Right ventricle myocardium superior (tissue), 1 donor: ENCODE measurements around the gene ZMYND19. TPM values are rescaled to one million over a fixed set of nuclear protein-coding genes. Genes with fewer than 3 reads are reported as not detected.
"Not testable (repeated sequence)": the region's sequence is repeated elsewhere in the genome, so short reads cannot be mapped to it uniquely, and the experiment has no call there.

Source experiments
- ATAC-seq: fragments of 200-7000 bp; cut with Tn5 transposase; one replicate; pipeline ENCODE4 v1.9.1; 2020; ENCODE audit warnings: mild to moderate bottlenecking; ENCODE audit not compliant: poor library complexity
- DNase-seq: peaks from one replicate; pipeline ENCODE4 v3.0.0-alpha.2; 2020
- intact Hi-C: fragments of 100-400 bp; cut with DNase I; formaldehyde crosslinking; loops from one replicate; pipeline ENCODE4 v1.11.2; 2022
- total RNA-seq: library from RNA; stranded (reverse); fragmentation: NEBNext Ultra II Directional; extraction: Animal tissue kit (Norgen Biotek cat#: 25700); gene quantifications from one replicate; pipeline ENCODE4 v1.2.1, GENCODE V29; 2021
- donor health status: DM: no; HTN: yes; CAD: no; lungs with severe emphysema.

The ZMYND19 gene
- total RNA-seq, 1 donor from 2014 or later = 12.0 TPM

GRCh38 chr9:137544176-137544760 is 46.0 kb downstream of the ZMYND19 start:
- no peak for DNase-seq
- peak; percentile 15 for ATAC-seq
- intact Hi-C loops = no loop called here

GRCh38 chr9:137543237-137543963 is 46.9 kb downstream of the ZMYND19 start:
- intact Hi-C loops = no loop called here
- DNase-seq = no peak
- no peak for ATAC-seq

- no peak for ATAC-seq
- intact Hi-C loops = no loop called here
- DNase-seq = no peak
Measured at GRCh38 chr9:137542486-137542885, 47.8 kb downstream of the ZMYND19 start.

GRCh38 chr9:137540536-137540935 is 49.8 kb downstream of the ZMYND19 start:
- DNase-seq (no peak), ATAC-seq (no peak)
- intact Hi-C loops = no loop called here

DNA sequence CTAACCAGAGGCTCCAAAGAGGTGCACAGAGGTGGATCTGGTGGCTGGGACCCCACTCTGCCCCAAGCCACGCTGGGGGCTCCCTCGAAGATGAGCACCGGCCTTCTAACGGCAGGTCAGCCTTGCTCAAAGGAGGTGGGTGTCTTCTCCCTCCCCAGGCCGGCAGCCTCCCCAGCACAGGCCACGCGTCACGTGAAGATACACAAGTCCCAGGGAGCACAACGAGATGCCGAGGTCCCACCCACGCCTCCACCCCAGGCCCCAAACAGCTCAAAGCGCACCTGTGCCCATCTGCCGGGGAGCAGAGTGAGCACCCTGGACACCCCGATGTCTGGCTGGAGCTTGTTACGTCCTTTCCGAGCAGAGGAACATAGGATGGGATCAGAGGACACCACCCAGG is 52.3 kb downstream of the ZMYND19 start:
- ATAC-seq = no peak
- intact Hi-C loops = no loop called here
- no peak for DNase-seq

DNA sequence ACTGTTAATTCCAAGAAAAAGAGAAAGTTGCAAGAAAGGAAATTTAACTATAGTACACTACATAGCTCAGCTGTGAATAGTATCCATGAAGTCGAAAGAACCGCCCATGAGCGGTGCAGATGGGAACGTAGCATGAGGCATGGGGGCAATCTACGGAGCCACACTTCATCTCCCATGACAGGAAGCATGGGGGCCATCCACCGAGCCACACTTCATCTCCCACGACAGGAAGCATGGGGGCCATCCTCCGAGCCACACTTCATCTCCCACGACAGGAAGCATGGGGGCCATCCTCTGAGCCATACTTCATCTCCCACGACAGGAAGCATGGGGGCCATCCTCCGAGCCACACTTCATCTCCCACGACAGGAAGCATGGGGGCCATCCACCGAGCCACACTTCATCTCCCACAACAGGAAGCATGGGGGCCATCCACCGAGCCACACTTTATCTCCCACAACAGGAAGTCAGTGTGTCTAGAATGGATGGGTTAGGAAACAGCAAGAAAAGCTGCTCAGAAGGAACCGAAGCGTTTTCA is 53.6 kb downstream of the ZMYND19 start:
- intact Hi-C loops, DNase-seq, ATAC-seq: not testable (repeated sequence)

GRCh38 chr9:137535120-137535428 is 55.2 kb downstream of the ZMYND19 start:
- intact Hi-C loops = no loop called here
- ATAC-seq = no peak
- no peak for DNase-seq

- intact Hi-C loops = no loop called here
- peak; percentile 82 for ATAC-seq
- no peak for DNase-seq
Measured at GRCh38 chr9:137534256-137535119, 55.8 kb downstream of the ZMYND19 start.

GRCh38 chr9:137532891-137533468 is 57.3 kb downstream of the ZMYND19 start:
- DNase-seq, ATAC-seq, intact Hi-C loops: not testable (repeated sequence)

Other genes with a start within 250 kb of the ZMYND19 start
- 6.9 TPM for gene EXD3, start 167.3 kb downstream of the ZMYND19 start, total RNA-seq
- gene NOXA1, start 167.1 kb downstream of the ZMYND19 start, total RNA-seq = 1.7 TPM
- gene ENTPD8, start 149.2 kb downstream of the ZMYND19 start, total RNA-seq = not detected
- 10.0 TPM for gene NSMF, start 131.2 kb downstream of the ZMYND19 start, total RNA-seq
- 12.2 TPM for gene PNPLA7, start 40.1 kb downstream of the ZMYND19 start, total RNA-seq
- 272 TPM for gene MRPL41, start 38.6 kb downstream of the ZMYND19 start, total RNA-seq
- 18.6 TPM for gene DPH7, start 11.6 kb downstream of the ZMYND19 start, total RNA-seq
- gene ARRDC1, start 15.2 kb upstream of the ZMYND19 start, total RNA-seq = 15.7 TPM
- 31.2 TPM for gene EHMT1, start 28.5 kb upstream of the ZMYND19 start, total RNA-seq